Measurements from ENCODE around the gene ENTPD8. TPM values are rescaled to one million over a fixed set of nuclear protein-coding genes. Genes with fewer than 3 reads are reported as not detected.
"Not testable (repeated sequence)": the region's sequence is repeated elsewhere in the genome, so short reads cannot be mapped to it uniquely, and the experiment has no call there.

ENTPD8 gene
- total RNA-seq, 1 experiment from 2014 or later, result not detected

GRCh38 chr9:137394866-137395665 lies 46.1 kb downstream of the ENTPD8 start:
- no peak for DNase-seq (ENCODE audit: low read depth)

GRCh38 chr9:137393176-137394150 lies 47.7 kb downstream of the ENTPD8 start:
- DNase-seq (ENCODE audit: low read depth), result no peak

GRCh38 chr9:137392232-137393007 lies 48.7 kb downstream of the ENTPD8 start:
- DNase-seq (ENCODE audit: low read depth), result no peak

GRCh38 chr9:137391411-137391754 lies 49.8 kb downstream of the ENTPD8 start:
- no peak for DNase-seq (ENCODE audit: low read depth)

GRCh38 chr9:137390553-137391410 lies 50.4 kb downstream of the ENTPD8 start:
- DNase-seq (ENCODE audit: low read depth), result no peak

GRCh38 chr9:137389428-137389746 lies 51.8 kb downstream of the ENTPD8 start:
- DNase-seq (ENCODE audit: low read depth), result no peak

- DNase-seq (ENCODE audit: low read depth), result no peak
Observed at GRCh38 chr9:137388589-137389427, 52.3 kb downstream of the ENTPD8 start.

GRCh38 chr9:137387891-137388560 lies 53.1 kb downstream of the ENTPD8 start:
- no peak for DNase-seq (ENCODE audit: low read depth)

GRCh38 chr9:137387114-137387890 lies 53.9 kb downstream of the ENTPD8 start:
- no peak for DNase-seq (ENCODE audit: low read depth)

- not testable (repeated sequence) for DNase-seq (ENCODE audit: low read depth)
Observed at GRCh38 chr9:137386507-137387113, 54.5 kb downstream of the ENTPD8 start.

GRCh38 chr9:137385061-137385655 lies 56.0 kb downstream of the ENTPD8 start:
- no peak for DNase-seq (ENCODE audit: low read depth)

Other genes with a start within 250 kb of the ENTPD8 start
- gene TPRN, start 240.6 kb downstream of the ENTPD8 start, total RNA-seq (2014; rRNA removed; shearing (Covaris generic)), result 11.7 and 12.8 TPM in 2 replicates
- 62.3 and 65.4 TPM in 2 replicates for gene TMEM203, start 235.7 kb downstream of the ENTPD8 start, total RNA-seq (2014; rRNA removed; shearing (Covaris generic))
- gene NDOR1, start 235.7 kb downstream of the ENTPD8 start, total RNA-seq (2014; rRNA removed; shearing (Covaris generic)), result 14.3 and 15.3 TPM in 2 replicates
- gene RNF208, start 219.1 kb downstream of the ENTPD8 start, total RNA-seq (2014; rRNA removed; shearing (Covaris generic)), result not detected in 2 replicates
- gene CYSRT1, start 216.2 kb downstream of the ENTPD8 start, total RNA-seq (2014; rRNA removed; shearing (Covaris generic)), result 0.91 TPM in 1 of 2 replicates, not detected in the other
- 0.21 TPM in 1 of 2 replicates, not detected in the other for gene RNF224, start 213.9 kb downstream of the ENTPD8 start, total RNA-seq (2014; rRNA removed; shearing (Covaris generic))
- gene SLC34A3, start 210.5 kb downstream of the ENTPD8 start, total RNA-seq (2014; rRNA removed; shearing (Covaris generic)), result not detected in 2 replicates
- 294 and 321 TPM in 2 replicates for gene TUBB4B, start 200.1 kb downstream of the ENTPD8 start, total RNA-seq (2014; rRNA removed; shearing (Covaris generic))
- not detected in 2 replicates for gene STPG3, start 190.1 kb downstream of the ENTPD8 start, total RNA-seq (2014; rRNA removed; shearing (Covaris generic))
- gene NELFB, start 186.0 kb downstream of the ENTPD8 start, total RNA-seq (2014; rRNA removed; shearing (Covaris generic)), result 62.2 and 74.7 TPM in 2 replicates
- 13.4 and 18.7 TPM in 2 replicates for gene TOR4A, start 163.6 kb downstream of the ENTPD8 start, total RNA-seq (2014; rRNA removed; shearing (Covaris generic))
- 3.5 and 10.0 TPM in 2 replicates for gene NRARP, start 139.1 kb downstream of the ENTPD8 start, total RNA-seq (2014; rRNA removed; shearing (Covaris generic))
- 0.86 and 2.3 TPM in 2 replicates for gene EXD3, start 18.2 kb downstream of the ENTPD8 start, total RNA-seq (2014; rRNA removed; shearing (Covaris generic))
- gene NOXA1, start 18.0 kb downstream of the ENTPD8 start, total RNA-seq (2014; rRNA removed; shearing (Covaris generic)), result not detected in 2 replicates
- 13.5 and 13.7 TPM in 2 replicates for gene NSMF, start 18.0 kb upstream of the ENTPD8 start, total RNA-seq (2014; rRNA removed; shearing (Covaris generic))
- gene PNPLA7, start 109.0 kb upstream of the ENTPD8 start, total RNA-seq (2014; rRNA removed; shearing (Covaris generic)), result under 0.01 TPM in 1 of 2 replicates, not detected in the other
- gene MRPL41, start 110.5 kb upstream of the ENTPD8 start, total RNA-seq (2014; rRNA removed; shearing (Covaris generic)), result 101 and 119 TPM in 2 replicates
- gene DPH7, start 137.6 kb upstream of the ENTPD8 start, total RNA-seq (2014; rRNA removed; shearing (Covaris generic)), result 56.5 and 61.9 TPM in 2 replicates
- 55.7 and 64.5 TPM in 2 replicates for gene ZMYND19, start 149.2 kb upstream of the ENTPD8 start, total RNA-seq (2014; rRNA removed; shearing (Covaris generic))
- 11.5 and 11.6 TPM in 2 replicates for gene ARRDC1, start 164.3 kb upstream of the ENTPD8 start, total RNA-seq (2014; rRNA removed; shearing (Covaris generic))
- gene EHMT1, start 177.6 kb upstream of the ENTPD8 start, total RNA-seq (2014; rRNA removed; shearing (Covaris generic)), result 36.8 and 51.9 TPM in 2 replicates

Data from Daoy (cell line).